Fibroblast of villous mesenchyme (primary cell): ENCODE results near the gene ASB18. TPM values are rescaled to one million over a fixed set of nuclear protein-coding genes. Genes with fewer than 3 reads are reported as not detected.

Source experiments
- DNase-seq: peaks from one replicate; pipeline ENCODE4 v3.0.0-alpha.2; 2010; ENCODE audit warnings: low read depth
- H3K4me3 ChIP-seq: 2 replicates; pipeline ENCODE4 v1.5.1; 2011; ENCODE audit warnings: low read depth, mild to moderate bottlenecking, low read length
- CTCF ChIP-seq: IDR thresholded peaks from 2 replicates; pipeline ENCODE4 v1.5.1; 2012; ENCODE audit warnings: low read depth, mild to moderate bottlenecking, low read length; ENCODE audit not compliant: insufficient read depth
- total RNA-seq: library from RNA; depleted of rRNA; stranded (reverse); fragments of >200 nt; gene quantifications from 2 replicates; pipeline ENCODE4 v1.2.3, GENCODE V29; 2012

ASB18 gene
- total RNA-seq, 1 donor = not detected

- no peak for DNase-seq
These were observed 92.4 kb downstream of the ASB18 start for GRCh38 chr2:236171680-236172254.

GRCh38 chr2:236171181-236171679 is 93.0 kb downstream of the ASB18 start:
- no peak for DNase-seq
- H3K4me3 ChIP-seq = no peak overlapping the region
- no peak for TF ChIP-seq CTCF

More at GRCh38 chr2:236171680-236172254, 92.4 kb downstream of the ASB18 start:
- no peak overlapping the region for H3K4me3 ChIP-seq
- TF ChIP-seq CTCF = no peak

GRCh38 chr2:236170590-236171165 is 93.5 kb downstream of the ASB18 start:
- no peak for TF ChIP-seq CTCF
- no peak overlapping the region for H3K4me3 ChIP-seq
- DNase-seq = no peak

- no peak for TF ChIP-seq CTCF
- no peak overlapping the region for H3K4me3 ChIP-seq
- no peak for DNase-seq
These were observed 94.2 kb downstream of the ASB18 start for GRCh38 chr2:236169741-236170589.

GRCh38 chr2:236169151-236169721 is 95.0 kb downstream of the ASB18 start:
- TF ChIP-seq CTCF = no peak
- no peak for DNase-seq
- peak overlapping the region; percentile 46 for H3K4me3 ChIP-seq

- no peak for TF ChIP-seq CTCF
- peak; percentile 80 for DNase-seq
These were observed 95.8 kb downstream of the ASB18 start, which contains the start of gene GBX2 for GRCh38 chr2:236168110-236169080. GBX2 (minus strand) TSS chr2:236168386; CDS start chr2:236167971, 415 bp downstream.

More at GRCh38 chr2:236168110-236169080, 95.8 kb downstream of the ASB18 start, which contains the start of gene GBX2:
- peak within 1 kb of the TSS; percentile 63 for H3K4me3 ChIP-seq
